ENCODE measurements around the gene CDH4. TPM values are rescaled to one million over a fixed set of nuclear protein-coding genes. Genes with fewer than 3 reads are reported as not detected.

CDH4 gene
- polyA plus RNA-seq, 1 donor (not counting 4 experiments of a cell fraction or from before 2014, with no cell fraction given): 2.2 TPM

DNA sequence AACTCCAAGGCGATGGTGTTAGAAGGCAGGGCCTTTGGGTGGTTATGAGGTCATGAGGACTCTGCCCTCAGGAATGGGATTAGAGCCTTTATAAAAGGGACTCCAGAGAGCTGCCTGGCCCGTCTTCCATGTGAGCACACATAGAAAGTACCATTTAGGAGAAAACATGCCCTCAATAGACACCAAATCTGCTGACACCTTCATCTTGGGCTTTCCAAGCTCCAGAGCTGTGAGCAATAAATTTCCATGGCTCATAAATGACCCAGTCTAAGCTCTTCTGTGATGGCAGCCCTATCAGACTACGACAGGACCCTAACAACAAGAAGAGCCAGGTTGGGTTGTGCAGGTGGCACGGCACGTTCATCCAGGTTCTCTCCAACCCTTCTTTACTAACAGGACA, 189.5 kb downstream of the CDH4 start:
- peaks cover 3% of the 10 kb centered on the region for H4K20me1 ChIP-seq (ENCODE audit: control insufficient read depth, extremely low read depth, insufficient read depth, low read length)
- no peak overlapping the region for H3K9ac ChIP-seq (ENCODE audit: control insufficient read depth, extremely low read depth, insufficient read depth, low read length)
- no peak for DNase-seq (ENCODE audit: low read depth, low spot score)
- H3K4me1 ChIP-seq (ENCODE audit: control insufficient read depth, extremely low read depth, insufficient read depth, low read length): peaks cover 20% of the 10 kb centered on the region
- TF ChIP-seq EZH2 (IDR thresholded peaks at IDR 0.05; ENCODE audit: low read length): no peak
- TF ChIP-seq, protein P1, sequence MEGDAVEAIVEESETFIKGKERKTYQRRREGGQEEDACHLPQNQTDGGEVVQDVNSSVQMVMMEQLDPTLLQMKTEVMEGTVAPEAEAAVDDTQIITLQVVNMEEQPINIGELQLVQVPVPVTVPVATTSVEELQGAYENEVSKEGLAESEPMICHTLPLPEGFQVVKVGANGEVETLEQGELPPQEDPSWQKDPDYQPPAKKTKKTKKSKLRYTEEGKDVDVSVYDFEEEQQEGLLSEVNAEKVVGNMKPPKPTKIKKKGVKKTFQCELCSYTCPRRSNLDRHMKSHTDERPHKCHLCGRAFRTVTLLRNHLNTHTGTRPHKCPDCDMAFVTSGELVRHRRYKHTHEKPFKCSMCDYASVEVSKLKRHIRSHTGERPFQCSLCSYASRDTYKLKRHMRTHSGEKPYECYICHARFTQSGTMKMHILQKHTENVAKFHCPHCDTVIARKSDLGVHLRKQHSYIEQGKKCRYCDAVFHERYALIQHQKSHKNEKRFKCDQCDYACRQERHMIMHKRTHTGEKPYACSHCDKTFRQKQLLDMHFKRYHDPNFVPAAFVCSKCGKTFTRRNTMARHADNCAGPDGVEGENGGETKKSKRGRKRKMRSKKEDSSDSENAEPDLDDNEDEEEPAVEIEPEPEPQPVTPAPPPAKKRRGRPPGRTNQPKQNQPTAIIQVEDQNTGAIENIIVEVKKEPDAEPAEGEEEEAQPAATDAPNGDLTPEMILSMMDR (optimal IDR thresholded peaks at IDR 0.05 in 1 of 3, IDR thresholded peaks at IDR 0.05 in 1 of 3, conservative IDR thresholded peaks at IDR 0.05 in 1 of 3; ENCODE audit: extremely low read depth in 1 of 3, insufficient read depth in 2 of 3, low read length in 3 of 3): no peak
- H3K4me3 ChIP-seq (ENCODE audit: control insufficient read depth in 2 of 3, extremely low read depth in 1 of 3, insufficient read depth in 2 of 3, low read depth in 1 of 3, low read length in 3 of 3): no peak overlapping the region
- peak; percentile 23 for FAIRE-seq
- H2AFZ ChIP-seq (ENCODE audit: control insufficient read depth, low read length): no peak overlapping the region
- dilution Hi-C loops (cut with MboI; ENCODE audit: extremely low pct_ligation_motif_present, low sequenced_read_pairs): no loop called here
- no peaks in the 10 kb centered on the region for H3K36me3 ChIP-seq (ENCODE audit: control insufficient read depth in 2 of 2, extremely low read depth in 1 of 2, insufficient read depth in 2 of 2, low read length in 2 of 2)
- no peaks in the 10 kb centered on the region for H3K9me3 ChIP-seq (ENCODE audit: control insufficient read depth, low read depth, low read length)
- H3K27ac ChIP-seq (ENCODE audit: control insufficient read depth, insufficient read depth, low read length): no peak overlapping the region
- H3K79me2 ChIP-seq (ENCODE audit: control insufficient read depth, insufficient read depth, low read length): no peaks in the 10 kb centered on the region
- no peaks in the 10 kb centered on the region for H3K27me3 ChIP-seq (ENCODE audit: control insufficient read depth, extremely low read depth, insufficient read depth, low read length)
- no peak overlapping the region for H3K4me2 ChIP-seq (ENCODE audit: control insufficient read depth, extremely low read depth, insufficient read depth, low read depth, low read length)
- H3K9me1 ChIP-seq (ENCODE audit: control insufficient read depth, extremely low read depth, insufficient read depth, low read length): peaks cover 3% of the 10 kb centered on the region

DNA sequence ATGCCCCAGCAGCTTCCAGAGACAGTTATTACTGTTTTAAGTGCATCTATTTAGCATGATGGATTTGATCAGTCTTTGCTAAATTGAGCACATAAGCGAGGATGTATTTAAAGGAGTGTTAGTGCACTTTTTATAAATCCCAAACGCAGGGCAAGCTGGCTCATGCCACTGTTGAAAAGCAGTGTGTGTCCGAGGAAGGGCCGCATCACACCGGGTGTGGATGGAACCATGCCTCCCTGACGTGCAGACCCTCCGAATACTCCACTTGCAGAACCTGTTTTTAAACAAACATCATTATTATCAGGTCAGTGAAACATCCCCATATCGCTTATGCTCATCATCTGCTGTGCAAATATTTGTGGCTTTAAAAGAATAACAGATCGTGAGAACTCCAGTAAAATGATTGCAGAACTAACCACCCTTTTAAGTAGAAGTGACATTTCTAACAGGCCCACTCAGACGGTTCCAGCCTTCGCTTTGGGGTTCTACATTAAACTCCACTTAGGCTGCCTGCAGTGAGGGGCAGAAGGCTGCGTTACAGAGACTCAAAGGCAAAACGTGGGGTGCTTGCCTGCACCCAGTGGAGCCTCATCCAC, 190.1 kb downstream of the CDH4 start:
- Histone ChIP-seq H3K36me3 (ENCODE audit: control insufficient read depth in 2 of 2, extremely low read depth in 1 of 2, insufficient read depth in 2 of 2, low read length in 2 of 2) (no peaks in the 10 kb centered on the region), H3K27me3 (ENCODE audit: control insufficient read depth, extremely low read depth, insufficient read depth, low read length) (no peaks in the 10 kb centered on the region), H3K4me2 (ENCODE audit: control insufficient read depth, extremely low read depth, insufficient read depth, low read depth, low read length) (no peak overlapping the region), H4K20me1 (ENCODE audit: control insufficient read depth, extremely low read depth, insufficient read depth, low read length) (peaks cover 3% of the 10 kb centered on the region), H3K9ac (ENCODE audit: control insufficient read depth, extremely low read depth, insufficient read depth, low read length) (no peak overlapping the region), H2AFZ (ENCODE audit: control insufficient read depth, low read length) (no peak overlapping the region), H3K27ac (ENCODE audit: control insufficient read depth, insufficient read depth, low read length) (no peak overlapping the region), H3K4me3 (ENCODE audit: control insufficient read depth in 2 of 3, extremely low read depth in 1 of 3, insufficient read depth in 2 of 3, low read depth in 1 of 3, low read length in 3 of 3) (no peak overlapping the region), H3K79me2 (ENCODE audit: control insufficient read depth, insufficient read depth, low read length) (no peaks in the 10 kb centered on the region), H3K9me3 (ENCODE audit: control insufficient read depth, low read depth, low read length) (no peaks in the 10 kb centered on the region), H3K9me1 (ENCODE audit: control insufficient read depth, extremely low read depth, insufficient read depth, low read length) (peaks cover 2% of the 10 kb centered on the region), H3K4me1 (ENCODE audit: control insufficient read depth, extremely low read depth, insufficient read depth, low read length) (peaks cover 14% of the 10 kb centered on the region)
- dilution Hi-C loops (cut with MboI; ENCODE audit: extremely low pct_ligation_motif_present, low sequenced_read_pairs): no loop called here
- TF ChIP-seq EZH2 (IDR thresholded peaks at IDR 0.05; ENCODE audit: low read length): no peak
- TF ChIP-seq, protein P1 (optimal IDR thresholded peaks at IDR 0.05 in 1 of 3, IDR thresholded peaks at IDR 0.05 in 1 of 3, conservative IDR thresholded peaks at IDR 0.05 in 1 of 3; ENCODE audit: extremely low read depth in 1 of 3, insufficient read depth in 2 of 3, low read length in 3 of 3): no peak
- DNase-seq (ENCODE audit: low read depth, low spot score): no peak
- no peak for FAIRE-seq

Data from keratinocyte (primary cell).